HG03039 (cell line): Measurements from ENCODE around the gene NISCH.

Experiments
- ATAC-seq: cut with Tn5 transposase; IDR thresholded peaks from one replicate; pipeline ENCODE4 v1.9.1; 2021; ENCODE audit warnings: mild to moderate bottlenecking, moderate library complexity; ENCODE audit not compliant: unreplicated experiment

NISCH gene

DNA sequence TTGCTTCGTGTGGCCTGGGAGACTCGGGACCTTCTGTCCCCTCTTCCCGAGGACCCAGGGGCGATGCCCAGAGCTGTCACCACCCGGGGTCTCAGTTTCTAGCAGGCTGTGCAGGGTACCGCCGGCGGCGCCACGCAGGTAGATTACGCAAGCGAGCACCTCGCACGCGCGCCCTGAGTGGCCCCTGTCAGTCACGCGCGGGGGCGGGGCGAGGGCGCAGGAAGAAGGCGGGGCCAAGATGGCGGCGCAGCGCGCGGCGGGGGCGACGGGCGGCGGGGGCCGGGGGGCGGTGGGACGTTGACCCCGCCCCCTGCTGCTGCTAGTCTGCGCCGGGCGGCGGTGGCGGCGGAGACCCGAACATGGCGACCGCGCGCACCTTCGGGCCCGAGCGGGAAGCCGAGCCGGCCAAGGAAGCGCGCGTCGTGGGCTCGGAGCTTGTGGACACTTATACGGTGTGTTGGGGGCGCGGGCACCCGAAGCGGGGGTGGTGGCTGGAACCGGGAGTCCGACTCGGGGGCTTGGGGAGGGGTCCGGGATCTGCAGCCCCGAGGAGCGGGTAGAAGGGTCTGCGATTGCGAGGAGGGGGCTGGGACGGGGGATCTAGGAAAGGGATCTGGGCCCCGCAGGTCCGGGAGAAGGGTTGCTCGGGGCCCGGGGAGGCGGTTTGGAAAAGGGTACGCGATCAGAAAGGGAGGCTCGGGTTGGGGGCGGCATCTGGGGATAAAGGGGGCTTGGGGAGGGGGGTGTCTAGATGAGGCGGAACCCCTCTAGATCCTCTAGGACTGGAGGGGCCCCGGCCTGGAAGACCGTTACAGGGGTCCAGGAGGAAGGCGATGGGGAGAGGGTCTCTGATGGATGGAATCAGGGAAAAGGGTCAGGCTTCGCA, at the start of gene NISCH:
Gene NISCH, plus strand, starts transcription at position 322 of the 886 bp plus-strand sequence. Its CDS starts 38 bp downstream, at position 360.
- ATAC-seq = peak; percentile 64

DNA sequence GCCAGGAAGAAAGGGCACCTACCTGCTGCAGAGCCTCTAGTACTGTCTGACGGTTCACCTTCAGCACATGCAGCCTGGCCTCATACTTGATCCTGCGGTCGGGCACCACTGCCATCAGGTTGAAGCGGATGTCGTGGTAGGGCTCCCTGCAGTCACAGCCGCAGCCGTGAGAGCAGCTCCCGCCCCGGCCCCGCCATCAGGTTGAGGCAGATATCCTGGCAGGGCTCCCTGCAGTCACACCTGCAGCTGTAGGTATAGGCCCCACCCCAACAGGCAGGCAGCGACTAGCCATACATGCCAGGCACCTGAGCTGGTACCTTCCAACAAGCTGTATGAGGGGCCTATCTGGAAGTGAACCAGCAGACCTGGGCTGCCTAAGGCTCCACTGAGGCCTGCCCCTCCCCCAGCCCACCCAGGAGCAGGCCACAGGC, 49.2 kb upstream of the NISCH start:
- no peak for ATAC-seq

- no peak for ATAC-seq
These were observed 48.5 kb upstream of the NISCH start for GRCh38 chr3:52406791-52407510.

- ATAC-seq = no peak
These were observed 47.6 kb upstream of the NISCH start for GRCh38 chr3:52407779-52408178.

GRCh38 chr3:52408466-52408865, 46.9 kb upstream of the NISCH start:
- ATAC-seq = no peak

- no peak for ATAC-seq
These were observed 39.6 kb upstream of the NISCH start for GRCh38 chr3:52415800-52416199.

- ATAC-seq = no peak
These were observed 35.0 kb upstream of the NISCH start for GRCh38 chr3:52420388-52420787.

- ATAC-seq = no peak
These were observed 32.7 kb upstream of the NISCH start for GRCh38 chr3:52422669-52423068.

DNA sequence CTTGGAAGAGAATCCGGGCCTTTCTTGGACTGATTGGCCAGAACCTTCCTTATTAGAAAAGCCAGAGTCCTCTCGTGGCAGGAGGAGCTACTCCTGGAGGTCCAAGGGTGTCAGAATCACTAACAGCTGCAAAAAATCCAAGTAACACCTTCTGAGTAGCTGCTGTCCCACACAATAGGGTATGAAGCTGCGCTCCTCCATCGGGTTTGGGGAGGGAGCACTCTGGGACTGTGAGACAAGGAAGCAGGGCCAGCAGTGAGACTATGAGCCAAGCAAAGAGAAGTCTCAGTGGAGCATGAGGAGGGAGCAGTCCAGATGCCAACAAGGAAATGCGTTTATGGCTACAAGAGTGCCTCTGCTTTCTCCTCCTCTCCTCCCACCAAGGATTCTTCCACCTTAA, 32.2 kb upstream of the NISCH start:
- no peak for ATAC-seq

- ATAC-seq = no peak
These were observed 27.0 kb upstream of the NISCH start for GRCh38 chr3:52428151-52429005.

DNA sequence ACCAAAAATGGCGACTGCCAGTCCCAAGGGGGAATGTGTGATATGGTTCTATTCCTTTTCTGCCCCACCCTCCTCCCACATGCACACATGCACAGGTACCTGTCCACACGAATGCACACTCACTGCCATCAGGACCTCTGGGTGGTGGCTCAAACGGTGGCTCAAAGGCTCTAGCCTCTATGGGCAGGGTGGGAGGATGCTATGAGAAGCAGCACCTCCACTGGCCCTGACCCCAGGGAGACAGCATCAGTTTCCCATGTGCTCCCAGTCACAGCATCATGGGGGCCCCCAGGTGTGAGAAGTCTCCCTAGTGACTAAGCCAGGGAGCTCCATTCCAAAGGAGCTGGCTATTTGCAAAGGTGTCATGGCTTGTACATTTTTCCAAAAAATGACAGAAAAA, 26.4 kb upstream of the NISCH start:
- no peak for ATAC-seq

- no peak for ATAC-seq
These were observed 25.5 kb upstream of the NISCH start for GRCh38 chr3:52429779-52430415.

DNA sequence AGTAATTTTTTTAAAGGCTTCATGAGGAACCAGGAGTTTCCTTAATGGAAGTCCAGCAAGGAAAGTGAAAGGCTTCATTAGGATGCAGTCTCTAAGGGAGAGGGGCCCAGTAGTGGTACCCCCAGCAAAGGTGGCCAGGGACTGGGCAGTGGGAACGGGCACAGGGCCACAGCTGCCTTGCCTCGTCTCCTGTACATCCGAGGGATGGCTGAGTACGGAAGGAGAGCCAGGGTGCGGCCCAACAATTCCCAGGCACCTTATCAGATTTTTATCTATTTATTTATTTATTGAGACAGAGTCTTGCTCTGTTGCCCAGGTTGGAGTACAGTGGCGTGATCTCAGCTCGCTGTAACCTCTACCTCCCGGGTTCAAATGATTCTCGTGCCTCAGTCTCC, 25.0 kb upstream of the NISCH start:
- no peak for ATAC-seq

- ATAC-seq = no peak
These were observed 23.8 kb upstream of the NISCH start for GRCh38 chr3:52431459-52432223.

DNA sequence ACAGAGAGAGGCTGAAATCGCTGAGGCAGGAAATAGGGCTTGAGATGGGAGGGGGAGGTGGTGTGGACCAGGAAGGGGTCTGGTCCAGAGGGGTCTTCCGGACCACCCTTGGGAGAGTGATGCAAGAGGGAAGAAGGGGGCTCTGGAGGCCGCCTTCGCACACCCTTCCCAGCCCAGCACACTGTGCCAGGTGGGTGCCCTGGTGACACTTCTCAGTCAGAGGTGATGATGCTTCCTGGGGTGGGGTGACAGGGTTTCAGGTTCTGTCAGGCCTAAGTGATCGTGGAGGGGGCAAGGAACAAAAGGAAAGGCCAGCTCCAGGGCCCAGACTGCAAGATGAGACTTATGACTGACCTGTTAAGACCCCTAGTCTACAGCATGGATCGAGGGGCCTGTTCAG, 23.2 kb upstream of the NISCH start:
- ATAC-seq = no peak

- ATAC-seq = no peak
These were observed 22.7 kb upstream of the NISCH start for GRCh38 chr3:52432691-52433141.

DNA sequence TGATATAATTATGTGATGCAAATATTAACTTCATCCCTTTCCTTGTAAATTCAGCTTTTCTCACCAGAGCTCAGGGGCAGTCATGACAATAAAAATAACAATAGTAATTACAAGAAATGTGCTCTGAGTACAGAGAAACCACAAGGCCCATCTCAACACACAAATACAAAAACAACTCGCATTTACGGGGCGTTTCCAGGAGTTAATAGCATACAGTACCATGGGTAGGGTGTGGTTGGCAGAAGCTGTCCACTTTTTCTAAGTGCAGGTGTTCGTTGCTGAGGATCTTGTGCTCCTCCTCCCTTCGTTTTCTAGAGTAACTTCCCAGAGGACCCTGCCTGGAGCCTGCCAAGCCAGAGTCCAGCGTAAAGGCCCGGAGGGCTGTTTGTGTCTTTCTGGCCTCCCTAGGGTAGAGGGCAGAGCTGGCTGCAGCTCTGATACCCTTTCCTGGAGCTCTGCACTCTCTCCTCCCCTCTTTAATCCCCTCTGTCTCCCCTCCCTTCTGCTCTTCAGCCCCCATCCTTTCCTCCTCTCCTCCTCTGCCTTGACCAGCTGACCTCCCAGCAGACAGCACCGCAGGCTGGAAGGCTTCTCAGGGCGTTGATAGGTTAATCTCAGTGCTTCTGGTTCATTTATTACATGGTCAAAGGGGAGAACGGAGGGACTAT, 21.9 kb upstream of the NISCH start:
- ATAC-seq = no peak

DNA sequence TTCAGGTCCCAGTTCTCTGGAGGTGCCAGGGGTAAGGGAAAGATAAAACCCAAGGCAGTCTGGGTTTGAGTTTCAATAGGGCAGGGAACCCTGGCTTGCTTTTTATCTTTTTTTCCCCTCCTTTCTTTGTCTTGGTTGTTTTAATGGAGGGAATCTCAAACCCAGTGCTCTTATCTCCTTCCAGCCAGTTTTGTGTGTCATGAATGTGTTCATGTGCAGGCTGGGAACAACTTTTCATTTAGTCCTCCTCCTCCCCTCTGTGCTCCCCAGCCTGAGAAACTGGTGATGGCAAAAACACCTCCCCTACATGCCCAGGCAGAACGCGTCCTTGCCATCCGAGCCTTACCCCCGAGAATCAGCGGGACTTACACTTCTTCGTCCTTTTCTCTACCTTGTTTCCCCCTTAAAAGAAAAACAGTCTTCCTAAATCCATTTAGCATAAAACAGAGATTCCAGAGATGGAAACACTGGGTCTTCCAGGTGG, 21.4 kb upstream of the NISCH start:
- ATAC-seq = no peak

GRCh38 chr3:52434491-52435115, 20.8 kb upstream of the NISCH start:
- ATAC-seq = no peak
